Tibial artery (tissue), 4 donors: ENCODE data around the gene MTCH1.

Source experiments
- DNase-seq, 2 donors: peaks; one replicate each; pipeline ENCODE4 v3.0.0-alpha.2; 2019
- H3K27ac ChIP-seq, 2 donors: fragments of 200-600 bp; sonication (generic) in 1 of 2; 1 replicate in 1 of 2; 2 replicates in 1 of 2; pipeline ENCODE4 v1.5.1; 2018 to 2019; ENCODE audit warnings: mild to moderate bottlenecking in 1 of 2
- H3K27me3 ChIP-seq, 2 donors: fragments of 200-600 bp; sonication (generic) in 1 of 2; one replicate each; pipeline versions ENCODE4 v1.5.1 to v1.6.0; 2016 to 2019
- H3K36me3 ChIP-seq, 3 donors: fragments of 200-600 bp; sonication (generic) in 2 of 3; one replicate each; pipeline ENCODE4 v1.5.1; 2016 to 2019; ENCODE audit warnings: mild to moderate bottlenecking in 2 of 3
- H3K4me1 ChIP-seq, 4 donors: fragments of 200-600 bp; sonication (generic) in 2 of 4; 1 replicate in 3 of 4; 2 replicates in 1 of 4; pipeline ENCODE4 v1.5.1; 2016 to 2019
- H3K4me3 ChIP-seq, 2 donors: fragments of 200-600 bp; sonication (generic) in 1 of 2; 1 replicate in 1 of 2; 2 replicates in 1 of 2; pipeline ENCODE4 v1.5.1; 2018 to 2019; ENCODE audit warnings: mild to moderate bottlenecking in 2 of 2
- H3K9me3 ChIP-seq, 3 donors: fragments of 200-600 bp; sonication (generic) in 1 of 3; one replicate each; pipeline ENCODE4 v1.5.1; 2016 to 2019
- CTCF ChIP-seq, 2 experiments: fragments of 200-600 bp in 1 of 2; fragments of 450-650 bp in 1 of 2; IDR thresholded peaks; one replicate each; pipeline ENCODE4 v1.5.1; 2017 to 2019; ENCODE audit warnings: antibody characterized with exemption in 2 of 2, mild to moderate bottlenecking in 1 of 2, moderate library complexity in 1 of 2
- intact Hi-C: fragments of 100-400 bp; cut with DNase I; formaldehyde crosslinking; loops from one replicate; pipeline ENCODE4 v1.15.0; 2023; ENCODE audit warnings: low total_unique reads

Gene MTCH1

GRCh38 chr6:37022135-37022863, 36.3 kb upstream of the MTCH1 start:
- no peak for DNase-seq
- H3K4me1 ChIP-seq = peaks cover 0 to 13% (median 6%) of the 10 kb centered on the region in 4 donors
- no peaks in the 10 kb centered on the region for H3K27me3 ChIP-seq
- H3K4me3 ChIP-seq = no peak overlapping the region
- H3K9me3 ChIP-seq = no peaks in the 10 kb centered on the region
- H3K27ac ChIP-seq = no peak overlapping the region
- intact Hi-C loops = no loop called here
- TF ChIP-seq CTCF (IDR thresholded peaks at IDR 0.05) = no peak
- no peaks in the 10 kb centered on the region for H3K36me3 ChIP-seq

- DNase-seq = no peak
- Histone ChIP-seq H3K9me3 (no peaks in the 10 kb centered on the region), H3K27me3 (no peaks in the 10 kb centered on the region), H3K27ac (no peak overlapping the region), H3K4me3 (no peak overlapping the region), H3K36me3 (no peaks in the 10 kb centered on the region), H3K4me1 (peaks cover 0 to 13% (median 6%) of the 10 kb centered on the region in 4 donors)
- no peak for TF ChIP-seq CTCF (IDR thresholded peaks at IDR 0.05)
- intact Hi-C loops = no loop called here
These were observed 35.5 kb upstream of the MTCH1 start for GRCh38 chr6:37021356-37022129.

DNA sequence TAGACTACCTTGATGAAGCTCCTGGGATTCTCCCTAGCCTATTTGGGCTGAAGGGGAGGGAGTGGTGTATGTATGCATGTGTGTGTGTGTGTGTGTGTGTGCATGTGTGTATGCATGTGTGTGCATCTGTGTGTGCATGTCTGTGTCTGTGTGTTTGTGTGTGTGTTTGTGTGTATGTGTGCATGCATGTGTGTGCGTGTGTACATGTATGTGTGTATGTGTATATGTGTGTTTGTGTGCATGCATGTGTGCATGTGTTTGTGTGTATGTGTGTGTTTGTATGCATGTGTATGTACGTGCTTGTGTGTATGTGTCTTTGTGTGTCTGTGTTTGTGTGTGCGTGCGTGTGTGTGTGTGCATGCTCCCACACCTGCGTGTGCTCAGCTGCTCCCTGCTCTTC, 34.8 kb upstream of the MTCH1 start:
- peaks cover 0 to 13% (median 6%) of the 10 kb centered on the region in 4 donors for H3K4me1 ChIP-seq
- no peak overlapping the region for H3K4me3 ChIP-seq
- H3K36me3 ChIP-seq = no peaks in the 10 kb centered on the region
- H3K27me3 ChIP-seq = no peaks in the 10 kb centered on the region
- no peak for DNase-seq
- H3K27ac ChIP-seq = no peak overlapping the region
- no peaks in the 10 kb centered on the region for H3K9me3 ChIP-seq
- intact Hi-C loops = no loop called here
- no peak for TF ChIP-seq CTCF (IDR thresholded peaks at IDR 0.05)

DNA sequence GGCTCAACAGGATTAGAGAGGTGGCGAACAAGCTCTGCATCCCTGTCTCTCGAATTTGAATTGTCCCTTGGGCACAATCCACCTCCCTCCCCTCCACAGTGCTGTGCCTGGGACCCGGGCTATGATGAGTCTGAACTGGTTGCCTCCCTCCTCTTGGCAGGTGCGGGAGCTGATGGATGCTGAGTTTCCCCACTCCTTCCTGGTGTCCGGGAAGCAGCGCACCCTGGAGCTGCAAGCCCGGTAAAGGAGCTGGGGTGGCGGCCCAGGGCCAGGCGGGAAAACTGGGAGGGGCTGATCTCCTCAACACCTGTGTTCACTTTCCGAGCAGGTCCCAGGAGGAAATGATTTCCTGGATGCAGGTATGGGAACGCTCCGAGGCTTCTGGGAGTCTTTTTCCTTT, 34.4 kb upstream of the MTCH1 start:
- Histone ChIP-seq H3K27ac (no peak overlapping the region), H3K27me3 (no peaks in the 10 kb centered on the region), H3K4me3 (no peak overlapping the region), H3K9me3 (no peaks in the 10 kb centered on the region), H3K4me1 (peaks cover 0 to 13% (median 6%) of the 10 kb centered on the region in 4 donors), H3K36me3 (no peaks in the 10 kb centered on the region)
- intact Hi-C loops = no loop called here
- TF ChIP-seq CTCF (IDR thresholded peaks at IDR 0.05) = no peak
- DNase-seq = no peak

- peaks cover 0 to 13% (median 6%) of the 10 kb centered on the region in 4 donors for H3K4me1 ChIP-seq
- H3K27ac ChIP-seq = no peak overlapping the region
- H3K27me3 ChIP-seq = no peaks in the 10 kb centered on the region
- no peak for DNase-seq
- no peak for TF ChIP-seq CTCF (IDR thresholded peaks at IDR 0.05)
- intact Hi-C loops = loop anchor here (5.0 to 10.0 kb wide), 2 partner anchors 134 to 252 kb away; partner anchors contain the start of gene C6orf89
- H3K9me3 ChIP-seq = no peaks in the 10 kb centered on the region
- H3K4me3 ChIP-seq = no peak overlapping the region
- no peaks in the 10 kb centered on the region for H3K36me3 ChIP-seq
These were observed 33.1 kb upstream of the MTCH1 start for GRCh38 chr6:37019065-37019450.
